Measurements from ENCODE around the gene UBE2L3. TPM values are rescaled to one million over a fixed set of nuclear protein-coding genes. Genes with fewer than 3 reads are reported as not detected.

The UBE2L3 gene
- polyA plus RNA-seq, 1 of the 3 experiments (the other 2 are of a cell fraction), result 41.2 TPM

DNA sequence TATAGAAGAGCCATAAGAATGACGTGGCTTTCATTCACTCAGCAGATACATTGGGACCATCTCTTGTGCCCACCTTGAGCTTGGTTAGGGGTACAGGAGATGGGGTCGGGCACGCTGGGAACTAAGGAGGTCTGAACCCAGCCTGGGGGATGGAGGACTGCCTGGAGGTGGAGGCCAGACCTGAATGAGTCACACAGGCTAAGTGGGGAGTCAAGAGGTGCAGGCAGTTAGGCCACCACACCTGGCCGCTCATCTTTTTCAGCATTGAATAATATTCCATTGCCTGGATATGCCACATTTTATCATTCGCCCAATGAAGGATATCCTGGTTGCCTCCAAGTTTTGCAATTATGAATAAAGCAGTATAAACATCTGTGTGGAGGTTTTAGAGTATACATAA lies 94.5 kb downstream of the UBE2L3 start:
- no peaks in the 10 kb centered on the region for H3K9me2 ChIP-seq
- H3K9me3 ChIP-seq, result no peaks in the 10 kb centered on the region
- H3F3A ChIP-seq (replicated peaks; ENCODE audit: insufficient read depth), result peaks cover 9% of the 10 kb centered on the region
- CTCF ChIA-PET, result interaction anchor here (0.6 kb wide), 1 partner anchor 175 kb away, joined by 3 read pairs; no protein-coding TSS in a partner anchor
- DNase-seq, result no peak
- peaks cover 0 to 8% of the 10 kb centered on the region in 2 experiments; a peak in 1 of 4 replicates for H3K4me1 ChIP-seq (ENCODE audit: control insufficient read depth in 1 of 2, insufficient read depth in 2 of 2, low read depth in 1 of 2, low read length in 1 of 2)
- H4K20me1 ChIP-seq (ENCODE audit: insufficient read depth), result no peaks in the 10 kb centered on the region
- H3K4me2 ChIP-seq, result no peak overlapping the region
- 94% methylated on average over 5 of the region's 5 CpGs for WGBS (ENCODE audit: low lambda C conversion rate)
- TF ChIP-seq ELF1 (IDR thresholded peaks at IDR 0.05), result no peak
- TF ChIP-seq, protein P1, sequence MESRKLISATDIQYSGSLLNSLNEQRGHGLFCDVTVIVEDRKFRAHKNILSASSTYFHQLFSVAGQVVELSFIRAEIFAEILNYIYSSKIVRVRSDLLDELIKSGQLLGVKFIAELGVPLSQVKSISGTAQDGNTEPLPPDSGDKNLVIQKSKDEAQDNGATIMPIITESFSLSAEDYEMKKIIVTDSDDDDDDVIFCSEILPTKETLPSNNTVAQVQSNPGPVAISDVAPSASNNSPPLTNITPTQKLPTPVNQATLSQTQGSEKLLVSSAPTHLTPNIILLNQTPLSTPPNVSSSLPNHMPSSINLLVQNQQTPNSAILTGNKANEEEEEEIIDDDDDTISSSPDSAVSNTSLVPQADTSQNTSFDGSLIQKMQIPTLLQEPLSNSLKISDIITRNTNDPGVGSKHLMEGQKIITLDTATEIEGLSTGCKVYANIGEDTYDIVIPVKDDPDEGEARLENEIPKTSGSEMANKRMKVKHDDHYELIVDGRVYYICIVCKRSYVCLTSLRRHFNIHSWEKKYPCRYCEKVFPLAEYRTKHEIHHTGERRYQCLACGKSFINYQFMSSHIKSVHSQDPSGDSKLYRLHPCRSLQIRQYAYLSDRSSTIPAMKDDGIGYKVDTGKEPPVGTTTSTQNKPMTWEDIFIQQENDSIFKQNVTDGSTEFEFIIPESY (IDR thresholded peaks at IDR 0.05; ENCODE audit: borderline replicate concordance, low read depth), result no peak
- no peak for TF ChIP-seq TCF12 (IDR thresholded peaks at IDR 0.05)
- TF ChIP-seq, protein P2, sequence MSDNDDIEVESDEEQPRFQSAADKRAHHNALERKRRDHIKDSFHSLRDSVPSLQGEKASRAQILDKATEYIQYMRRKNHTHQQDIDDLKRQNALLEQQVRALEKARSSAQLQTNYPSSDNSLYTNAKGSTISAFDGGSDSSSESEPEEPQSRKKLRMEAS (IDR thresholded peaks at IDR 0.05; ENCODE audit: low read depth), result no peak
- TF ChIP-seq USF2 (IDR thresholded peaks at IDR 0.05; ENCODE audit: borderline replicate concordance, low read depth, low read length), result no peak
- H3K4me3 ChIP-seq (ENCODE audit: low read depth in 2 of 2, low read length in 1 of 2), result no peak overlapping the region
- H3K36me3 ChIP-seq (replicated peaks in 1 of 2; ENCODE audit: control insufficient read depth in 1 of 2, insufficient read depth in 2 of 2, low read length in 1 of 2), result no peaks in the 10 kb centered on the region
- H3K27ac ChIP-seq (ENCODE audit: low read depth in 2 of 2, low read length in 1 of 2), result no peak overlapping the region
- H3K27me3 ChIP-seq (ENCODE audit: insufficient read depth), result no peaks in the 10 kb centered on the region
- no peak overlapping the region for H3K9ac ChIP-seq
- POLR2A ChIA-PET, result no interaction called here
- peaks cover 11% of the 10 kb centered on the region for H3K79me2 ChIP-seq (ENCODE audit: insufficient read depth)
- no peak overlapping the region for H2AFZ ChIP-seq (ENCODE audit: low read depth)

GRCh38 chr22:21663738-21664137 lies 96.2 kb downstream of the UBE2L3 start:
- WGBS (ENCODE audit: low lambda C conversion rate), result 75% methylated on average over 2 of the region's 2 CpGs
- H3K27me3 ChIP-seq (ENCODE audit: insufficient read depth), result no peaks in the 10 kb centered on the region
- H3K36me3 ChIP-seq (replicated peaks in 1 of 2; ENCODE audit: control insufficient read depth in 1 of 2, insufficient read depth in 2 of 2, low read length in 1 of 2), result no peaks in the 10 kb centered on the region
- H4K20me1 ChIP-seq (ENCODE audit: insufficient read depth), result no peaks in the 10 kb centered on the region
- H3K27ac ChIP-seq (ENCODE audit: low read depth in 2 of 2, low read length in 1 of 2), result no peak overlapping the region
- peaks cover 0 to 2% of the 10 kb centered on the region in 2 experiments; a peak in 1 of 4 replicates for H3K4me1 ChIP-seq (ENCODE audit: control insufficient read depth in 1 of 2, insufficient read depth in 2 of 2, low read depth in 1 of 2, low read length in 1 of 2)
- H3K79me2 ChIP-seq (ENCODE audit: insufficient read depth), result peaks cover 21% of the 10 kb centered on the region
- CTCF ChIA-PET, result interaction anchor here (0.8 kb wide), 1 partner anchor 289 kb away, joined by 3 read pairs; the partner anchor contains the start of gene PPM1F
- H3K9ac ChIP-seq, result no peak overlapping the region
- POLR2A ChIA-PET, result no interaction called here
- TF ChIP-seq MXI1 (IDR thresholded peaks at IDR 0.05; ENCODE audit: low read depth, low read length), result no peak
- no peak for TF ChIP-seq JUND (IDR thresholded peaks at IDR 0.05)
- TF ChIP-seq YY1 (IDR thresholded peaks at IDR 0.05; ENCODE audit: low read depth), result no peak
- TF ChIP-seq, protein P3, sequence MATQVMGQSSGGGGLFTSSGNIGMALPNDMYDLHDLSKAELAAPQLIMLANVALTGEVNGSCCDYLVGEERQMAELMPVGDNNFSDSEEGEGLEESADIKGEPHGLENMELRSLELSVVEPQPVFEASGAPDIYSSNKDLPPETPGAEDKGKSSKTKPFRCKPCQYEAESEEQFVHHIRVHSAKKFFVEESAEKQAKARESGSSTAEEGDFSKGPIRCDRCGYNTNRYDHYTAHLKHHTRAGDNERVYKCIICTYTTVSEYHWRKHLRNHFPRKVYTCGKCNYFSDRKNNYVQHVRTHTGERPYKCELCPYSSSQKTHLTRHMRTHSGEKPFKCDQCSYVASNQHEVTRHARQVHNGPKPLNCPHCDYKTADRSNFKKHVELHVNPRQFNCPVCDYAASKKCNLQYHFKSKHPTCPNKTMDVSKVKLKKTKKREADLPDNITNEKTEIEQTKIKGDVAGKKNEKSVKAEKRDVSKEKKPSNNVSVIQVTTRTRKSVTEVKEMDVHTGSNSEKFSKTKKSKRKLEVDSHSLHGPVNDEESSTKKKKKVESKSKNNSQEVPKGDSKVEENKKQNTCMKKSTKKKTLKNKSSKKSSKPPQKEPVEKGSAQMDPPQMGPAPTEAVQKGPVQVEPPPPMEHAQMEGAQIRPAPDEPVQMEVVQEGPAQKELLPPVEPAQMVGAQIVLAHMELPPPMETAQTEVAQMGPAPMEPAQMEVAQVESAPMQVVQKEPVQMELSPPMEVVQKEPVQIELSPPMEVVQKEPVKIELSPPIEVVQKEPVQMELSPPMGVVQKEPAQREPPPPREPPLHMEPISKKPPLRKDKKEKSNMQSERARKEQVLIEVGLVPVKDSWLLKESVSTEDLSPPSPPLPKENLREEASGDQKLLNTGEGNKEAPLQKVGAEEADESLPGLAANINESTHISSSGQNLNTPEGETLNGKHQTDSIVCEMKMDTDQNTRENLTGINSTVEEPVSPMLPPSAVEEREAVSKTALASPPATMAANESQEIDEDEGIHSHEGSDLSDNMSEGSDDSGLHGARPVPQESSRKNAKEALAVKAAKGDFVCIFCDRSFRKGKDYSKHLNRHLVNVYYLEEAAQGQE (IDR thresholded peaks at IDR 0.05; ENCODE audit: low read depth, low read length), result no peak
- H2AFZ ChIP-seq (ENCODE audit: low read depth), result no peak overlapping the region
- no peaks in the 10 kb centered on the region for H3K9me3 ChIP-seq
- no peak overlapping the region for H3K4me3 ChIP-seq (ENCODE audit: low read depth in 2 of 2, low read length in 1 of 2)
- no peaks in the 10 kb centered on the region for H3K9me2 ChIP-seq
- no peak for DNase-seq
- no peak overlapping the region for H3K4me2 ChIP-seq
- peaks cover 8% of the 10 kb centered on the region for H3F3A ChIP-seq (replicated peaks; ENCODE audit: insufficient read depth)
